IPS DF 4.7 (cell line): ENCODE measurements around the gene SART3.
"Not testable (repeated sequence)": the region's sequence is repeated elsewhere in the genome, so short reads cannot be mapped to it uniquely, and the experiment has no call there.

Experiments used
- DNase-seq: peaks from one replicate; pipeline ENCODE4 v3.0.0-alpha.2; 2013; ENCODE audit warnings: low spot score; ENCODE audit errors: extremely low read depth

Gene SART3

DNA sequence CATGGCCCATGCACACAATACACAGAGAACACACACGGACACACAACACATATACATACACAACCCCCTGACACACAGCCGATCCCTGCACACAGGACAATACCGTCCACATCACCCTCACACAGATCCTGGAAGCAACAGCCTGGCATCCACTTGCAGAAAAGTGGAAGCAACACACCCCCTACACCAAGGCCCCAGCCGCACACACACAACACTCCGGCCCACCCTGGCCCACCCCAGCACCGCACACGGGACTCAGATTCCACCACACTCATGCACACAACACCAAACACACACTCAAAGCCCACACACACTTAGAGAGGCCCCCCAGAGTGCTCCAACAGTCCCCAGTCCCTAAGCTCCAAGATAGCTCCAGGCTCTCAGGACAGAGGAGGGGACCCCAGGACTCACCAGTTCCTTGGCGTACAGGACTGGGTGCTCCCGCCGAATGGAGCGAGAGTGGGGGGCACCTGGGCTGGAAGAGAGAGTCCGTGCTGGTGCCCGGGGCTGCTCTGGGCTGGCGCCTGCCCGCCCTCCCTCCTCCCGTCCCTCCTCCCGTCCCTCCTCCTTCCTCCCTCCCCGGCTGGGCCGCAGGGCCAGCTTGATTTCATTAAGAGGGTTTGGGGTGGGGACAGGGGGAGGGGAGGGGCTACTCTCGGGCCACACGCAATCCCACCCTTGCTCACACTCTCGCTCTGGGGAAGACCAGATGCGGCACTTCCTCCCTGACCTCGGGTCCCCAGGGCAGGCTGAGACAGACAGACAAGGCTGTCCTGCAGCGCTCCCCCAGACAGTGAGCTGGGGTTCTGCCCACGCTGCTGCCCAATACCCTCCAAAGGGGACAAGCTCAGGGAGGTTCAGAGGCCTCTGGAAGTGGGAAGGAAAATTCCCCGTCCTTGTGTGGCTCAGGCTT lies 36.8 kb upstream of the SART3 start, which contains the start of gene TMEM119:
Gene TMEM119 (minus strand): TSS at position 526 of the 913 bp plus-strand sequence. CDS start 5,701 bp downstream, outside the sequence.
- no peak for DNase-seq

DNA sequence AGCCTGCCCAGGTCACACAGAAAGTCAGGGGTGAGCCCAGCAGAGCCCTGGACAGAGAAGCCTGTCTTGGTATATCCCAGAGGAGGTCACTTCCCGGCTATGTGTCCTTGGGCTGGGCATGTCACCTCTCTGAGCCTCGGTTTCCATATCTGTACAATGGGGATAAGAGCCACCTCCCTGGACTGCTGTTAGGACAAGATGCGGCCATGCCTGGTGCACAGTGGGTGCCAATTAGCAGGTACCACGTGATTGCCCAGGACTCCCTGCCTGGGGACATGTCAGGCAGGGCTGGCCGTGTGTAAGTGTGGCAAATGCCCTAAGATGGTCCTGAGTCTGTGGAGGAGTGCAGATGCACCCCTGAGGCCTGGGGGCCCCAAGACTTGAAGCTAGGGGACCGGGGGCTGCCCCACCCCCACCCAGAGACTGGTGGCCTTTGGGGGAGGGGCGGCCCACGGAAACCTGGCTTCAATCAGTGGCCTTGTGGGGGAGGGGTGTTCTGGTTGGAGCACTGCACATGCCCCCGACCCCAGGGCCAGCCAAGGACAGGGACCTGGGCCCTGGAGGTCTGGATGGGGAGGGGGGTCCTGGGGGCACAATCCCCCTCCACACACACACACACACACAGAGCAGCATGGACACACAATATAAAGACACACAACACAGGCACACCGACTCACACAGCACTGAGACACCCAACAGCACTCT lies 36.0 kb upstream of the SART3 start:
- no peak for DNase-seq

DNA sequence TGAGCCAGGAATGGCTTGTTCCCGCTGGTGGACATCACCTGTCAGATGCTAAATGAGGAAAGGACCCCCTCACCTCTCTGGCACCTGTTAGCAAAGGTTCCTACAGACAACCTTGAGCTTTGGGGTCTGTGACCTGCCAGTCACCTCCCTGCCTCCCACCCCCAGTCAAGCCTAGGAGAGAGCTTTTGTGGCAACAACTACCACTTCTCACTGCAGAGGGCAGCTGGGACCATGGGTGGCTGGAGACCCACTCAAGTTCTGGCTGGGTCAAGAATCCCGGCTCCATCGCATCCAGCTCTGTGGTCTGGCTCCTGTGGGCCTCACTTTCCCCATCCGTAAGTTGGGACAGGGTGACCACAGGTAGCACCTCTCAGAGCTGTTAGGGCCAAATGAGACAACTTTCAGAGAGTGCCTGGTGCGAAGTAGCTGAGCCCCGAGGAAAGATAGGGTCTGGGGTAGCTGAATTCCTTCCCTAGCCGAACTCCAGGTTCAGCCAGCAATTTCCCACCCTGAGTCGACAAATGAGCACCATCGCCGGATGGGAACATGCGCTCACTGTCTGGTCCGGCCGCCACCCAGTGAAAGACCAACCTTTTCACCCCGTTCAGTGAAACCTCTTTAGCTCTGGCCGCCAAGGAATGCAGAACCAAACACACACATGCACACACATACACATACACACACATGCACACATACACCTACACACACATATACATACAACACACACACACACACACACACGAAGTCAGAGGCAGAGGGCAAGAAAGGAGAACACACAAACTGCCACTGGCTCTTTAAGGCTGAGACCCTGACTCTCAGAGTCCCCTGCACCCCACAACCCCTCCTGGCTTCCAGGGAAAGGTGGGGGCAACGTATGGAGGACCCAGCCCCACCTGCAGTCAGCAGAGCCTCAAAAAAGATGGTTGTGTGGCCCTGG lies 35.0 kb upstream of the SART3 start:
- no peak for DNase-seq

- no peak for DNase-seq
Observed at GRCh38 chr12:108594960-108595710, 34.2 kb upstream of the SART3 start.

DNA sequence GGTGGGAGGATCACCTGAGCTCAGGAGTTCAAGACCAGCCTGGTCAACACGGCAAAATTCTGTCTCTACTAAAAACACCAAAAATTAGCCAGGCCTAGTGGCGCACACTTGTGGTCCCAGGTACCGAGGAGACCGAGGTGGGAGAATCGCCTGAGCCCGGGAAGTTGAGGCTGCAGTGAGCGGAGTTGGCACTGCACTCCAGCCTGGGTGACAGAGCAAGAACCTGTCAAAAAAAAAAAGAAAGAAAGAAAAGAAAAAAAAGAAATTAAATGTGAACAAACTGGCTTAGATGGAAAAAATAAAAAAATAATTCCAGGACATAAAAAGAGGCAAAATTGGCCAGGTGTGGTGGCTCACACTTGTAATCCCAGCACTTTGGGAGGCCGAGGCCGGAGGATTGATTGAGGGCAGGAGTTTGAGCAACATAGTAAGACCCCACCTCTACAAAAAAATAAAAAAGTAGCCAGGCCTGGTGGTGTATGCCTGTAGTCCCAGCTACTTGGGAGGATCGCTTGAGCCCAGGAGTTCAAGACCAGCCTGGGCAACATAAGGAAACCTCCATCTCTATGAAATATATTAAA lies 33.4 kb upstream of the SART3 start:
- no peak for DNase-seq

- no peak for DNase-seq
Observed at GRCh38 chr12:108592033-108592909, 31.3 kb upstream of the SART3 start.

GRCh38 chr12:108591267-108591980 lies 30.5 kb upstream of the SART3 start:
- DNase-seq, result no peak

- not testable (repeated sequence) for DNase-seq
Observed at GRCh38 chr12:108590463-108590862, 29.5 kb upstream of the SART3 start.

GRCh38 chr12:108589840-108590229 lies 28.9 kb upstream of the SART3 start:
- DNase-seq, result no peak

GRCh38 chr12:108589028-108589839 lies 28.3 kb upstream of the SART3 start:
- DNase-seq, result no peak

DNA sequence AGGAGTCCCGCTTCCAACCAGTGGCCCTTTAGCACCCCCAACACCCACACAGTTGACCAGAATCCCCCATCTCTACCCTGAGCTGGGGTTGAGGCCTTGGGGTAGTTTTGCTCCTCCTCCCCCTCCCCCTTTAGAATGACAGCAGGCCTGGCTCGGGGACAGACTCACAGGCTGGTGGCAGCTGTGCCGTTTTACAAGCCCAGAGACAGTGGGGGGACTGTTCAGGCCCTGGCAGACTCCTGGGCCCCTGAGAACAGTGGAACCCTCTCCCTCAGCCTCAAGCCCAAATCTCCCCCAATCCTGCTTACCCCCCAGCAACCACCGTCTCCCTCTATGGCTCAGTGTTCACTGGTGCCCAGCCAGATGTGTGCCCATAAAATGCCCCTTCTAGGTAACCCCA lies 26.9 kb upstream of the SART3 start:
- DNase-seq, result no peak

DNA sequence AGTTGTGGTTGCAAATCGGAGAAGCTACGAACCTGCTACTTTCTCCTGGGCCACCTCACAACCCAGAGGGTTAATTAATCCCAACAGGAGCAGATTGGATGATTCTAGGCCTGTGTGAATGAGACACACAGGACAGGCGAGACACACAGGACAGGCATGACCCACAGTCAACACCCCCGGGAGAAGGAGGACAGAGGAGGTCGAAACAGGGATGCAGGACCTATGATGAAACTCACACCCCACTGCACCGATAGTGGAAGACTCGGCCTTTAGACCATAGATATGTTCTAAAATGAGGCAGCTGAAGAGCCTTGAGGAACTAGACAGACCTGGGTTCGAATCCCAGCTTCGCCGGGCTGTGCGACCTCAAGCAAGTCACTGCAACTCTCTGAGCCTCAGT lies 25.3 kb upstream of the SART3 start:
- no peak for DNase-seq

DNA sequence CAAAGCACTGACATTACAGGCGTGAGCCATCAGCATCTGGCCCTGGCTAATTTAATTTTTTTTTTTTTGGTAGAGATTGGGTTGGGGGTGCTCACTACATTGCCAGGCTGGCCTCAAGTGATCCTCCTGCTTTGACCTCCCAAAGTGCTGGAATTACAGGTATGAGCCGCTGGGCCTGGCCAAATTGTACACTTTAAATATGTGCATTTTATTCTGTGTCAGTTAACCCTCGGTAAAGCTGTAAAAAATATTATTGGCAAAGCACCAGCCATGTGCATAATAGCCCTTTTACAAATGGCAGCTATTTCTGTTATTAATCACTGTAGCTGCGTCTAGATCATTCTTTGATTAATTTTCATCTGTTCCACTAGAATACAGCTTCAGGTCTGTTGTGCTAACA lies 24.9 kb upstream of the SART3 start:
- no peak for DNase-seq

- no peak for DNase-seq
Observed at GRCh38 chr12:108584456-108585065, 23.6 kb upstream of the SART3 start.

DNA sequence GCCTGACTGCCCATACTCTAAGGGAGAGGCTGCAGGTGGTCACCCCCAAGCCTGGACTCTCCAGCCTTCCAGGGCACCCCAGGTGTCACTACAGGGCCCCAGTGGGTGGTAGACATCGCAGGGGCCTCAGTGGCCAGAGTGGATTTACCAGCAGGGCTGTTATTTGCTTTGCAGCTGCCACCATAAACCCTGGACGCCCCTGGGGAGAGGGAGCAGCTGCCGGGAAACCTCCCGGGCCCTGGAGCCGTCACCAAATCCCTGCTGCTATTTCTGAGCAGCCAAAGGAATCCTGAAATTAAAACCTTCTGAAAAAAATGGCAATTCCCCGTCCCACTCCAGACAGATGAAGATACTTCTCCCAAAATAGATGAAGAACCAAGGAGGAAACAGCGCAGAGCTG lies 23.0 kb upstream of the SART3 start:
- DNase-seq, result no peak

- DNase-seq, result no peak
Observed at GRCh38 chr12:108582978-108583770, 22.2 kb upstream of the SART3 start.

DNA sequence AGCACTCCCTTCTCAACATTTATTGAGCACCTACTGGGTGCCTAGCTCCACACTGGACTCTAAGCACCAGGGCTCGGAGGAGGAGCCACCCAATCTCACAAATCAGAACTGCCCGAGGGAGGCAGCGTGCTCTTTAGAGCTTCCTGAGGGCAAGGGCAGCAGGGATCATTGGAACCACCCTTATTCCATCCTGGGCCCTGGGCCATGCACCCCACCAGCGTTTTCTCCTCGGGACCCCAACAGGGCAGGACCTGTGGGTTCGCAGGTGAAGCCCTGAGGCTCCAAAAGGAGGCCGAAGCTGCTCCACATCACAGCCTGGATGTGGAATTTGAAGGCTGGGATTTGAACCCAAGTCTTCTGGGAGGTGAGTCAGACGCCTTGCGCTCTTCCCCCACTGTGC lies 21.5 kb upstream of the SART3 start:
- no peak for DNase-seq
